DMS53 treated with DMSO at 0.1 percent for 48 hours (cell line): ENCODE measurements around the gene HSPA12A.

ENCODE experiments used
- DNase-seq: peaks from one replicate; lab custom pipeline; 2025; ENCODE audit not compliant: unreplicated experiment; lab: John Stamatoyannopoulos, UW

The HSPA12A gene

GRCh38 chr10:116633216-116633600 is 109.2 kb downstream of the HSPA12A start:
- no peak for DNase-seq

- no peak for DNase-seq
Measured at GRCh38 chr10:116632596-116633215, 109.7 kb downstream of the HSPA12A start.

- no peak for DNase-seq
Measured at GRCh38 chr10:116631871-116632295, 110.5 kb downstream of the HSPA12A start.

- no peak for DNase-seq
Measured at GRCh38 chr10:116630020-116630419, 112.3 kb downstream of the HSPA12A start.

- no peak for DNase-seq
Measured at GRCh38 chr10:116629340-116629739, 113.0 kb downstream of the HSPA12A start.

- DNase-seq: no peak
Measured at GRCh38 chr10:116627386-116627933, 114.9 kb downstream of the HSPA12A start.

GRCh38 chr10:116626815-116627214 is 115.6 kb downstream of the HSPA12A start:
- DNase-seq: no peak

GRCh38 chr10:116625845-116626244 is 116.5 kb downstream of the HSPA12A start:
- DNase-seq: no peak

GRCh38 chr10:116621934-116622655 is 120.3 kb downstream of the HSPA12A start:
- no peak for DNase-seq

- no peak for DNase-seq
Measured at GRCh38 chr10:116621476-116621875, 120.9 kb downstream of the HSPA12A start.
